Naive thymus-derived CD4-positive, alpha-beta T cell (primary cell): ENCODE results near the gene ZNF394. TPM values are rescaled to one million over a fixed set of nuclear protein-coding genes. Genes with fewer than 3 reads are reported as not detected.
A peak's percentile ranks its signal among the peaks of the same experiment; 100 is the strongest.
"Not testable (repeated sequence)": the region's sequence is repeated elsewhere in the genome, so short reads cannot be mapped to it uniquely, and the experiment has no call there.

ENCODE experiments used
- ATAC-seq: fragments of 150-1000 bp; cut with Tn5 transposase; 2 replicates; pipeline ENCODE4 v1.10.0; 2021; ENCODE audit warnings: mild to moderate bottlenecking, moderate library complexity
- CTCF ChIA-PET: fragments of 350-600 bp; sonication (Branson Sonifier 250); formaldehyde crosslinking; loops from one replicate; lab custom pipeline; 2021; ENCODE audit warnings: antibody characterized with exemption; lab: Charles Lee
- POLR2A ChIA-PET: fragments of 350-600 bp; sonication (Branson Sonifier 250); formaldehyde crosslinking; loops from one replicate; lab custom pipeline; 2021; ENCODE audit warnings: antibody characterized with exemption, inconsistent platforms; lab: Charles Lee
- DNase-seq, 9 donors: peaks; one replicate each; pipeline versions ENCODE4 v3.0.0 to v3.0.0-alpha.2; 2020 to 2022; ENCODE audit warnings: mixed read lengths in 1 of 9
- H3K27ac ChIP-seq: one replicate; pipeline ENCODE4 v1.7.0; 2013; ENCODE audit warnings: mild to moderate bottlenecking, low read depth, low read length, moderate library complexity
- H3K27me3 ChIP-seq, 2 donors: one replicate each; pipeline ENCODE4 v1.7.0; 2013; ENCODE audit warnings: low read length in 2 of 2, mild to moderate bottlenecking in 2 of 2, moderate library complexity in 2 of 2; ENCODE audit not compliant: control insufficient read depth in 2 of 2, insufficient read depth in 2 of 2
- H3K36me3 ChIP-seq, 3 experiments: 1 replicate in 2 of 3; 2 replicates in 1 of 3; pipeline ENCODE4 v1.7.0; 2013; ENCODE audit warnings: low read length in 3 of 3, mild to moderate bottlenecking in 3 of 3, moderate library complexity in 1 of 3; ENCODE audit not compliant: insufficient read depth in 3 of 3, control insufficient read depth in 2 of 3
- H3K4me1 ChIP-seq, 2 donors: one replicate each; pipeline ENCODE4 v1.7.0; 2013; ENCODE audit warnings: low read length in 2 of 2, mild to moderate bottlenecking in 2 of 2, moderate library complexity in 1 of 2; ENCODE audit not compliant: control insufficient read depth in 2 of 2, insufficient read depth in 2 of 2
- H3K4me3 ChIP-seq: 2 replicates; pipeline ENCODE4 v1.7.0; 2013; ENCODE audit warnings: mild to moderate bottlenecking, low read length
- H3K9me3 ChIP-seq, 3 experiments: 1 replicate in 2 of 3; 2 replicates in 1 of 3; pipeline ENCODE4 v1.7.0; 2013; ENCODE audit warnings: low read length in 3 of 3; ENCODE audit not compliant: control insufficient read depth in 2 of 3
- H3K27ac Mint-ChIP-seq, 9 donors: one replicate each; pipeline ENCODE4 v1.8.0; 2020 to 2022; ENCODE audit warnings: mixed read lengths in 9 of 9, mild to moderate bottlenecking in 8 of 9, moderate library complexity in 5 of 9, inconsistent platforms in 2 of 9
- H3K27me3 Mint-ChIP-seq, 5 donors: one replicate each; pipeline ENCODE4 v1.8.0; 2021 to 2022; ENCODE audit warnings: mixed read lengths in 5 of 5, mild to moderate bottlenecking in 1 of 5
- H3K36me3 Mint-ChIP-seq, 5 donors: one replicate each; pipeline ENCODE4 v1.8.0; 2020 to 2022; ENCODE audit warnings: mixed read lengths in 5 of 5, mild to moderate bottlenecking in 3 of 5, inconsistent platforms in 1 of 5
- H3K4me1 Mint-ChIP-seq, 7 donors: one replicate each; pipeline ENCODE4 v1.8.0; 2020 to 2022; ENCODE audit warnings: mixed read lengths in 7 of 7, mild to moderate bottlenecking in 3 of 7, inconsistent platforms in 1 of 7
- H3K4me3 Mint-ChIP-seq, 10 donors: one replicate each; pipeline ENCODE4 v1.8.0; 2020 to 2022; ENCODE audit warnings: mild to moderate bottlenecking in 10 of 10, mixed read lengths in 10 of 10, moderate library complexity in 6 of 10, inconsistent platforms in 2 of 10
- H3K9me3 Mint-ChIP-seq, 11 donors: one replicate each; pipeline ENCODE4 v1.8.0; 2020 to 2022; ENCODE audit warnings: mixed read lengths in 11 of 11, mild to moderate bottlenecking in 4 of 11, inconsistent platforms in 1 of 11, moderate library complexity in 1 of 11
- intact Hi-C, 2 donors: fragments of 100-400 bp; cut with micrococcal nuclease; formaldehyde crosslinking; loops; one replicate each; pipeline ENCODE4 v1.15.1; 2023
- polyA plus RNA-seq, 2 donors: library from polyadenylated mRNA; unstranded; fragments of 300-500 nt; fragmentation: Illumina TruSeq; gene quantifications; one replicate each; pipeline ENCODE4 v1.2.3, GENCODE V29; 2021
- total RNA-seq, 6 experiments: library from RNA in 5 of 6; stranded (reverse) in 5 of 6; gene quantifications; 1 replicate in 5 of 6; 2 replicates in 1 of 6; pipeline ENCODE4 v1.2.3 and lab custom pipeline; 2021 to 2026

ZNF394 gene
- total and polyA plus RNA-seq, 7 experiments from 2014 or later, result 55.2 to 199 (median 93.3) TPM

GRCh38 chr7:99514050-99514449 is 14.0 kb upstream of the ZNF394 start:
- peaks cover 0 to 46% (median 9%) of the 10 kb centered on the region in 3 experiments for H3K36me3 ChIP-seq
- ChIA-PET CTCF (no interaction called here), POLR2A (interaction anchor here (1.6 kb wide), 1 partner anchor 10 kb away, joined by 4 read pairs; the partner anchor contains the start of gene ZKSCAN5)
- H3K27ac Mint-ChIP-seq, result no peak overlapping the region
- H3K9me3 ChIP-seq, result no peaks in the 10 kb centered on the region
- no peak for ATAC-seq
- peaks cover 7 to 28% (median 15%) of the 10 kb centered on the region in 5 donors for H3K36me3 Mint-ChIP-seq
- H3K27me3 Mint-ChIP-seq, result no peaks in the 10 kb centered on the region
- H3K9me3 Mint-ChIP-seq, result no peaks in the 10 kb centered on the region
- intact Hi-C loops, result no loop called here
- H3K4me1 Mint-ChIP-seq, result peaks cover 0 to 17% (median 9%) of the 10 kb centered on the region in 7 donors
- no peaks in the 10 kb centered on the region for H3K4me1 ChIP-seq
- H3K27me3 ChIP-seq, result no peaks in the 10 kb centered on the region
- no peak overlapping the region for H3K27ac ChIP-seq
- no peak for DNase-seq
- H3K4me3 Mint-ChIP-seq, result no peak overlapping the region
- H3K4me3 ChIP-seq, result no peak overlapping the region

GRCh38 chr7:99505324-99505662 is 5.2 kb upstream of the ZNF394 start:
- Histone ChIP-seq H3K27ac (peak overlapping the region; percentile 88), H3K36me3 (peaks cover 0 to 7% (median 0%) of the 10 kb centered on the region in 3 experiments), H3K27me3 (no peaks in the 10 kb centered on the region), H3K4me1 (peaks cover 13 to 27% of the 10 kb centered on the region in 2 donors), H3K4me3 (peak overlapping the region; percentile 98), H3K9me3 (no peaks in the 10 kb centered on the region)
- peaks cover 20 to 38% (median 30%) of the 10 kb centered on the region in 7 donors for H3K4me1 Mint-ChIP-seq
- DNase-seq (peak in 1 of 9 donors; percentile 17), ATAC-seq (no peak)
- ChIA-PET POLR2A (interaction anchor here (0.6 to 3.5 kb wide), 19 partner anchors 9 to 615 kb away, joined by 3 to 52 read pairs (median 6); partner anchors contain the start of genes AP4M1, ATP5MF, BUD31 and CPSF4), CTCF (interaction anchor here (1.0 kb wide), 1 partner anchor 27 kb away, joined by 3 read pairs; no protein-coding TSS in a partner anchor)
- H3K27ac Mint-ChIP-seq, result peak overlapping the region; percentile 68 to 99 (median 97)
- intact Hi-C loops, result loop anchor here (2.0 to 10.0 kb wide), 9 partner anchors 120 to 924 kb away; partner anchors contain the start of genes ZNF3 (in 2 of the 2), ARPC1B (in 1 of the 2), COPS6 (in 1 of the 2) and MEPCE (in 1 of the 2)
- no peaks in the 10 kb centered on the region for H3K27me3 Mint-ChIP-seq
- H3K36me3 Mint-ChIP-seq, result peaks cover 0 to 14% (median under 1%) of the 10 kb centered on the region in 5 donors
- peaks cover 0 to 2% (median 0%) of the 10 kb centered on the region in 11 donors for H3K9me3 Mint-ChIP-seq
- peak overlapping the region; percentile 84 to 100 (median 96) for H3K4me3 Mint-ChIP-seq

- ATAC-seq, result peak; percentile 93
- Mint-ChIP-seq H3K36me3 (peaks cover 0 to 16% (median 5%) of the 10 kb centered on the region in 5 donors), H3K4me3 (peak within 1 kb of the TSS; percentile 84 to 100 (median 96)), H3K9me3 (peaks cover 0 to 3% (median 0%) of the 10 kb centered on the region in 11 donors), H3K4me1 (peaks cover 20 to 41% (median 30%) of the 10 kb centered on the region in 7 donors), H3K27me3 (no peaks in the 10 kb centered on the region), H3K27ac (peak within 1 kb of the TSS; percentile 68 to 99 (median 97))
- Histone ChIP-seq H3K27ac (peak within 1 kb of the TSS; percentile 88), H3K4me1 (peaks cover 13 to 27% of the 10 kb centered on the region in 2 donors), H3K9me3 (no peaks in the 10 kb centered on the region), H3K27me3 (no peaks in the 10 kb centered on the region), H3K36me3 (peaks cover 0 to 12% (median 0%) of the 10 kb centered on the region in 3 experiments), H3K4me3 (peak within 1 kb of the TSS; percentile 98)
- CTCF ChIA-PET, result interaction anchor here (1.0 kb wide), 2 partner anchors 28 to 75 kb away, joined by 3 to 4 read pairs; no protein-coding TSS in a partner anchor
- intact Hi-C loops, result loop anchor here (1.0 to 10.0 kb wide), 21 partner anchors 32 to 1333 kb away; partner anchors contain the start of genes ATP5MF (in 2 of the 2), FAM200A (in 2 of the 2), SMURF1 (in 2 of the 2) and ZNF3 (in 2 of the 2)
- POLR2A ChIA-PET, result interaction anchor here (0.6 to 3.5 kb wide), 26 partner anchors 9 to 645 kb away, joined by 3 to 52 read pairs (median 6); partner anchors contain the start of genes AP4M1, ATP5MF, BUD31 and CPSF4
- peak; percentile 93 to 98 (median 97) for DNase-seq
Observed at GRCh38 chr7:99504603-99505323, 4.7 kb upstream of the ZNF394 start, which contains the start of gene ZKSCAN5. Gene ZKSCAN5, plus strand, starts transcription at chr7:99504662. Its CDS starts 1,383 bp downstream, at chr7:99506045.

- Mint-ChIP-seq H3K36me3 (peaks cover 0 to 19% (median 5%) of the 10 kb centered on the region in 5 donors), H3K27ac (peak overlapping the region; percentile 68 to 99 (median 97)), H3K4me3 (peak overlapping the region; percentile 84 to 100 (median 96)), H3K4me1 (peaks cover 20 to 41% (median 34%) of the 10 kb centered on the region in 7 donors), H3K9me3 (peaks cover 0 to 3% (median 0%) of the 10 kb centered on the region in 11 donors), H3K27me3 (no peaks in the 10 kb centered on the region)
- no peaks in the 10 kb centered on the region for H3K9me3 ChIP-seq
- peak overlapping the region; percentile 88 for H3K27ac ChIP-seq
- intact Hi-C loops, result loop anchor here (1.0 to 10.0 kb wide), 21 partner anchors 32 to 1333 kb away; partner anchors contain the start of genes ATP5MF (in 2 of the 2), FAM200A (in 2 of the 2), SMURF1 (in 2 of the 2) and ZNF3 (in 2 of the 2)
- H3K36me3 ChIP-seq, result peaks cover 0 to 18% (median 0%) of the 10 kb centered on the region in 3 experiments
- CTCF ChIA-PET, result interaction anchor here (1.0 kb wide), 1 partner anchor 76 kb away, joined by 4 read pairs; no protein-coding TSS in a partner anchor
- ATAC-seq (no peak), DNase-seq (no peak)
- H3K4me1 ChIP-seq, result peaks cover 13 to 27% of the 10 kb centered on the region in 2 donors
- H3K27me3 ChIP-seq, result no peaks in the 10 kb centered on the region
- POLR2A ChIA-PET, result interaction anchor here (0.6 to 3.5 kb wide), 23 partner anchors 8 to 646 kb away, joined by 3 to 52 read pairs (median 6); partner anchors contain the start of genes ATP5MF, BUD31, CPSF4 and FAM200A
- peak overlapping the region; percentile 98 for H3K4me3 ChIP-seq
Observed at GRCh38 chr7:99504281-99504602, 4.2 kb upstream of the ZNF394 start.

GRCh38 chr7:99501236-99501635 is 1.2 kb upstream of the ZNF394 start:
- H3K27ac ChIP-seq, H3K27me3 ChIP-seq, CTCF ChIA-PET, H3K27me3 Mint-ChIP-seq, H3K9me3 Mint-ChIP-seq, H3K9me3 ChIP-seq, ATAC-seq, DNase-seq: not testable (repeated sequence)
- H3K4me3 Mint-ChIP-seq, result peak overlapping the region; percentile 95 to 100 (median 98)
- POLR2A ChIA-PET, result interaction anchor here (0.7 to 2.7 kb wide), 10 partner anchors 10 to 928 kb away, joined by 3 to 33 read pairs (median 4); partner anchors contain the start of genes ATP5MF, BUD31, MEPCE and PDAP1
- peaks cover 6 to 33% (median 15%) of the 10 kb centered on the region in 5 donors for H3K36me3 Mint-ChIP-seq
- Histone ChIP-seq H3K36me3 (peaks cover 0 to 24% (median 6%) of the 10 kb centered on the region in 3 experiments), H3K4me3 (peak overlapping the region; percentile 99), H3K4me1 (peaks cover 28 to 37% of the 10 kb centered on the region in 2 donors)
- intact Hi-C loops, result loop anchor here (5.0 to 10.0 kb wide), 7 partner anchors 356 to 624 kb away; partner anchors contain the start of genes SMURF1 (in 2 of the 2), AP4M1 (in 1 of the 2), COPS6 (in 1 of the 2) and MCM7 (in 1 of the 2)
- peaks cover 22 to 49% (median 42%) of the 10 kb centered on the region in 7 donors for H3K4me1 Mint-ChIP-seq
- peak overlapping the region in 7 of 9 donors; percentile 16 to 99 (median 98) for H3K27ac Mint-ChIP-seq
